Endothelial cell of umbilical vein (primary cell): ENCODE measurements around the gene MS4A6E. TPM values are rescaled to one million over a fixed set of nuclear protein-coding genes. Genes with fewer than 3 reads are reported as not detected.

Experiments
- BruUV-seq: library from RNA; stranded (reverse); fragments of 400-500 nt; replicated peaks from 2 replicates; lab custom pipeline; 2021; lab: Mats Ljungman, UMichigan
- CTCF ChIA-PET: fragments of 300-600, 350-600 bp; sonication (Branson Sonifier 250); formaldehyde crosslinking; loops from one replicate; lab custom pipeline; 2021; ENCODE audit warnings: antibody characterized with exemption, inconsistent platforms; lab: Charles Lee
- POLR2A ChIA-PET: fragments of 300-600, 350-600 bp; sonication (Branson Sonifier 250); formaldehyde crosslinking; loops from one replicate; lab custom pipeline; 2021; ENCODE audit warnings: antibody characterized with exemption, inconsistent platforms; lab: Charles Lee
- DNase-seq: peaks from one replicate; pipeline ENCODE4 v3.0.0-alpha.2; 2011; ENCODE audit warnings: low read depth, low spot score
- FAIRE-seq: peaks from 2 replicates; lab custom pipeline; 2011; peaks lifted over from hg19 to GRCh38; lab: Jason Lieb, UNC
- H2AFZ ChIP-seq: 2 replicates; pipeline ENCODE4 v1.6.0; 2012; ENCODE audit warnings: low read depth, low read length, control low read depth, inconsistent platforms
- H3K27ac ChIP-seq: 2 replicates; pipeline ENCODE4 v1.5.1; 2011; ENCODE audit warnings: low read depth, mild to moderate bottlenecking, control low read depth, low read length, moderate library complexity; ENCODE audit not compliant: insufficient read depth
- H3K27me3 ChIP-seq, 2 experiments: 2 replicates each; pipeline versions ENCODE4 v1.6.0 to v1.6.1; 2011; ENCODE audit warnings: low read length in 2 of 2, mixed read lengths in 1 of 2; ENCODE audit not compliant: control insufficient read depth in 2 of 2, insufficient read depth in 2 of 2
- H3K36me3 ChIP-seq, 2 experiments: 2 replicates in 1 of 2; 3 replicates in 1 of 2; pipeline ENCODE4 v1.5.1; 2011; ENCODE audit warnings: low read length in 2 of 2, mild to moderate bottlenecking in 1 of 2, moderate library complexity in 1 of 2; ENCODE audit not compliant: control insufficient read depth in 2 of 2, insufficient read depth in 2 of 2; ENCODE audit errors: extremely low read depth in 1 of 2
- H3K4me1 ChIP-seq: 3 replicates; pipeline ENCODE4 v1.5.1; 2011; ENCODE audit warnings: mild to moderate bottlenecking, low read length; ENCODE audit not compliant: control insufficient read depth, insufficient read depth; ENCODE audit errors: extremely low read depth
- H3K4me2 ChIP-seq: 2 replicates; pipeline ENCODE4 v1.6.1; 2011; ENCODE audit warnings: low read length, control low read depth, mixed read lengths; ENCODE audit not compliant: insufficient read depth
- H3K4me3 ChIP-seq, 3 experiments: fragments of 200-600 bp in 1 of 3; sonication (generic), shearing (Covaris generic) in 1 of 3; replicated peaks in 1 of 3; 2 replicates each; pipeline ENCODE4 v1.5.1; 2011 to 2016; ENCODE audit warnings: control low read depth in 3 of 3, low read length in 3 of 3, mild to moderate bottlenecking in 2 of 3, inconsistent platforms in 1 of 3, low read depth in 1 of 3, moderate library complexity in 1 of 3; ENCODE audit not compliant: insufficient read depth in 1 of 3
- H3K79me2 ChIP-seq: 2 replicates; pipeline ENCODE4 v1.6.0; 2012; ENCODE audit warnings: low read length, inconsistent platforms; ENCODE audit not compliant: control insufficient read depth, insufficient read depth
- H3K9ac ChIP-seq: replicated peaks from 2 replicates; pipeline ENCODE3; 2011; ENCODE audit warnings: low read length, control low read depth; ENCODE audit not compliant: insufficient read depth; ENCODE audit errors: extremely low read depth
- H3K9me1 ChIP-seq: replicated peaks from 3 replicates; pipeline ENCODE4 v1.6.0; 2011; ENCODE audit warnings: mild to moderate bottlenecking, low read length; ENCODE audit not compliant: control insufficient read depth, insufficient read depth; ENCODE audit errors: extremely low read depth
- H3K9me3 ChIP-seq: replicated peaks from 2 replicates; pipeline ENCODE4 v1.5.1; 2012; ENCODE audit warnings: low read length, inconsistent platforms; ENCODE audit not compliant: control insufficient read depth, insufficient read depth
- H4K20me1 ChIP-seq: replicated peaks from 2 replicates; pipeline ENCODE3; 2011; ENCODE audit warnings: mild to moderate bottlenecking, low read length; ENCODE audit not compliant: control insufficient read depth, insufficient read depth; ENCODE audit errors: extremely low read depth
- EZH2 ChIP-seq: IDR thresholded peaks from 2 replicates; pipeline ENCODE4 v1.6.1; 2012; ENCODE audit warnings: borderline replicate concordance, low read depth, mild to moderate bottlenecking, moderate library complexity, low read length, inconsistent platforms; ENCODE audit not compliant: severe bottlenecking
- FOS ChIP-seq: IDR thresholded peaks from 2 replicates; pipeline ENCODE4 v1.6.1; 2011; ENCODE audit warnings: mild to moderate bottlenecking, low read length, moderate library complexity, borderline replicate concordance; ENCODE audit not compliant: insufficient read depth
- GATA2 ChIP-seq: IDR thresholded peaks from 2 replicates; pipeline ENCODE4 v1.7.0; 2011; ENCODE audit warnings: low read depth, mild to moderate bottlenecking, moderate library complexity, mixed read lengths, low read length; ENCODE audit not compliant: insufficient read length, insufficient read depth
- JUN ChIP-seq: IDR thresholded peaks from 2 replicates; pipeline ENCODE4 v1.6.1; 2011; ENCODE audit warnings: borderline replicate concordance, low read depth; ENCODE audit not compliant: insufficient read length, insufficient read depth
- POLR2A ChIP-seq: IDR thresholded peaks from 2 replicates; pipeline ENCODE4 v1.6.1; 2012; ENCODE audit warnings: low read depth, mild to moderate bottlenecking, control low read depth, low read length
- POLR2AphosphoS5 ChIP-seq: IDR thresholded peaks from 2 replicates; pipeline ENCODE4 v1.6.1; 2012; ENCODE audit warnings: low read depth, mild to moderate bottlenecking, control low read depth, low read length, moderate library complexity; ENCODE audit not compliant: insufficient read depth
- dilution Hi-C: fragments of 300-500 bp; cut with MboI; formaldehyde crosslinking; loops from one replicate; pipeline ENCODE4 v1.15.0; 2019; ENCODE audit warnings: low sequenced_read_pairs; ENCODE audit not compliant: extremely low pct_ligation_motif_present
- intact Hi-C: fragments of 100-400 bp; cut with micrococcal nuclease; formaldehyde crosslinking; loops from one replicate; pipeline ENCODE4 v1.10.0; 2022
- polyA plus RNA-seq, 4 experiments: library from polyadenylated mRNA; depleted of rRNA in 3 of 4; stranded (reverse) in 3 of 4; unstranded in 1 of 4; fragments of >200 nt; gene quantifications; 2 replicates each; pipeline versions ENCODE4 v1.2.1 to v1.2.3, GENCODE V29; 2011 to 2012; ENCODE audit warnings: missing spikeins in 1 of 4
- total RNA-seq: library from RNA; stranded (reverse); gene quantifications from 2 replicates; pipeline ENCODE4 v1.2.3, GENCODE V29; 2021
- TF ChIP-seq, protein P1 (sequence below), 2 donors: IDR thresholded peaks; 1 replicate in 1 of 2; 2 replicates in 1 of 2; pipeline ENCODE4 v1.5.1; 2011; ENCODE audit warnings: low read length in 2 of 2, mild to moderate bottlenecking in 2 of 2, moderate library complexity in 2 of 2, control low read depth in 1 of 2, inconsistent platforms in 1 of 2, low read depth in 1 of 2; ENCODE audit not compliant: insufficient read depth in 1 of 2; ENCODE audit errors: extremely low read depth in 1 of 2

MS4A6E gene
- total and polyA plus RNA-seq, 2 donors (not counting 3 experiments of a cell fraction or from before 2014, with no cell fraction given), result not detected

DNA sequence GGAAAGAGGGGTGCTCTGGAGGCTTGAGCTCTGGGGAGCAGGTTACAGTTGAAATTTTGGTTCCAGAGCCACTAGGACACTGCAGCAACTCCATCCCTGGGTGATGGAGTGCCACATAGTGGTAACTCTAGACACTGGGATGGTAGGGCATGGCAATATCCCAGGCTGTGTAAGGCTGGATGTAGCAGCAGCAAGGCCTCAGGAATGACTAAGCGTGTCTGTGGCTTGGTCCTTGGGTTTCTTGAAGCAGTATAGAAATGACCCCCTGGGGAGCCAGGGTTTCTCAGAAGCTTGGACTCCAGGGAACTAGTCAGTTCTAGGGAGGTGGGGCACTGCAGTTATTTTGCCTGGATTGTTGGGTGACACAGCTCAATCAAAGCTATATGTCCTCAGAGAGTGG is 38.5 kb upstream of the MS4A6E start:
- H3K27ac ChIP-seq, result no peak overlapping the region
- no peak for TF ChIP-seq EZH2
- no peak for TF ChIP-seq GATA2
- no peak for TF ChIP-seq POLR2A
- no peak for TF ChIP-seq POLR2AphosphoS5
- TF ChIP-seq, protein P1, sequence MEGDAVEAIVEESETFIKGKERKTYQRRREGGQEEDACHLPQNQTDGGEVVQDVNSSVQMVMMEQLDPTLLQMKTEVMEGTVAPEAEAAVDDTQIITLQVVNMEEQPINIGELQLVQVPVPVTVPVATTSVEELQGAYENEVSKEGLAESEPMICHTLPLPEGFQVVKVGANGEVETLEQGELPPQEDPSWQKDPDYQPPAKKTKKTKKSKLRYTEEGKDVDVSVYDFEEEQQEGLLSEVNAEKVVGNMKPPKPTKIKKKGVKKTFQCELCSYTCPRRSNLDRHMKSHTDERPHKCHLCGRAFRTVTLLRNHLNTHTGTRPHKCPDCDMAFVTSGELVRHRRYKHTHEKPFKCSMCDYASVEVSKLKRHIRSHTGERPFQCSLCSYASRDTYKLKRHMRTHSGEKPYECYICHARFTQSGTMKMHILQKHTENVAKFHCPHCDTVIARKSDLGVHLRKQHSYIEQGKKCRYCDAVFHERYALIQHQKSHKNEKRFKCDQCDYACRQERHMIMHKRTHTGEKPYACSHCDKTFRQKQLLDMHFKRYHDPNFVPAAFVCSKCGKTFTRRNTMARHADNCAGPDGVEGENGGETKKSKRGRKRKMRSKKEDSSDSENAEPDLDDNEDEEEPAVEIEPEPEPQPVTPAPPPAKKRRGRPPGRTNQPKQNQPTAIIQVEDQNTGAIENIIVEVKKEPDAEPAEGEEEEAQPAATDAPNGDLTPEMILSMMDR (IDR thresholded peaks at IDR 0.05; ENCODE audit: extremely low read depth in 1 of 2, insufficient read depth in 1 of 2, low read depth in 1 of 2, low read length in 2 of 2), result no peak
- no peak for TF ChIP-seq JUN
- no peak for TF ChIP-seq FOS
- no peak for DNase-seq
- no peaks in the 10 kb centered on the region for H4K20me1 ChIP-seq
- dilution Hi-C loops, result no loop called here
- no peaks in the 10 kb centered on the region for H3K79me2 ChIP-seq
- no peak overlapping the region for H3K4me2 ChIP-seq
- H3K4me1 ChIP-seq, result peaks cover 10% of the 10 kb centered on the region
- no peaks in the 10 kb centered on the region for H3K9me3 ChIP-seq
- no peak overlapping the region for H3K9ac ChIP-seq
- no peak overlapping the region for H2AFZ ChIP-seq
- H3K27me3 ChIP-seq, result no peaks in the 10 kb centered on the region
- H3K9me1 ChIP-seq, result no peaks in the 10 kb centered on the region
- intact Hi-C loops, result no loop called here
- FAIRE-seq, result no peak
- ChIA-PET POLR2A (no interaction called here), CTCF (interaction anchor here (0.8 to 1.4 kb wide), 4 partner anchors 22 to 46 kb away, joined by 3 to 9 read pairs (median 4); no protein-coding TSS in a partner anchor)
- no TSS peak for BruUV-seq
- H3K4me3 ChIP-seq, result no peak overlapping the region
- no peaks in the 10 kb centered on the region for H3K36me3 ChIP-seq
